ENCODE data around the gene ZNF768. TPM values are rescaled to one million over a fixed set of nuclear protein-coding genes. Genes with fewer than 3 reads are reported as not detected.

ZNF768 gene
- total and polyA plus RNA-seq, 2 of the 13 experiments (the other 11 are each of a cell fraction or from before 2014, with no cell fraction given): 26.7 to 34.4 TPM

DNA sequence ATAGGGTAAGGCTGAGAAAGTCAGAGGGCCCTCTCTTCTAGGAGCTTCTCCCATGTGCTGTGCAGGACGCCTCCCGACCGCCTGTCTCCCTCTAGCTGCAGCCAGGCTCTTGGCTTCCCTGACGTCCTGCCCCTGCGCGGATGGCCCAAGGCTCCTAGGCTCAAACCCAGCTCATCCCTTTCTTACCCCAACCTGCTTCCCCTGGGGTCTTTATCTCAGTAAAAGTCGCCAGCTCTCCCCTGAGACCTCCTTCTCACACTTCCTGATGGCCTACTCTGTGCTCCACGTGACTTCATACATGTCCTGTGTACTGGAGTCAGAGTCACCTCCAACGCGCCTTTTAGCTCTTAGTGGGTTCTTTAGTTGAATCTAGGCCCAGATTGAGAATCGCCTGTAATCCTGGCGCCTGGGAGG is 9.4 kb upstream of the ZNF768 start (continued):
- TF ChIP-seq, protein P1, sequence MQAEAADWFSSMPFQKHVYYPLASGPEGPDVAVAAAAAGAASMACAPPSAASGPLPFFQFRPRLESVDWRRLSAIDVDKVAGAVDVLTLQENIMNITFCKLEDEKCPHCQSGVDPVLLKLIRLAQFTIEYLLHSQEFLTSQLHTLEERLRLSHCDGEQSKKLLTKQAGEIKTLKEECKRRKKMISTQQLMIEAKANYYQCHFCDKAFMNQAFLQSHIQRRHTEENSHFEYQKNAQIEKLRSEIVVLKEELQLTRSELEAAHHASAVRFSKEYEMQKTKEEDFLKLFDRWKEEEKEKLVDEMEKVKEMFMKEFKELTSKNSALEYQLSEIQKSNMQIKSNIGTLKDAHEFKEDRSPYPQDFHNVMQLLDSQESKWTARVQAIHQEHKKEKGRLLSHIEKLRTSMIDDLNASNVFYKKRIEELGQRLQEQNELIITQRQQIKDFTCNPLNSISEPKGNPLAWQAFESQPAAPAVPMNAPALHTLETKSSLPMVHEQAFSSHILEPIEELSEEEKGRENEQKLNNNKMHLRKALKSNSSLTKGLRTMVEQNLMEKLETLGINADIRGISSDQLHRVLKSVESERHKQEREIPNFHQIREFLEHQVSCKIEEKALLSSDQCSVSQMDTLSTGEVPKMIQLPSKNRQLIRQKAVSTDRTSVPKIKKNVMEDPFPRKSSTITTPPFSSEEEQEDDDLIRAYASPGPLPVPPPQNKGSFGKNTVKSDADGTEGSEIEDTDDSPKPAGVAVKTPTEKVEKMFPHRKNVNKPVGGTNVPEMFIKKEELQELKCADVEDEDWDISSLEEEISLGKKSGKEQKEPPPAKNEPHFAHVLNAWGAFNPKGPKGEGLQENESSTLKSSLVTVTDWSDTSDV (CRISPR knock-in tag; IDR thresholded peaks at IDR 0.05): 0 out of 2 replicates have a peak, but pooled peaks have one; percentile 36
- TF ChIP-seq SAP130 (CRISPR knock-in tag; IDR thresholded peaks at IDR 0.05; ENCODE audit: low read depth): peak; percentile 81
- TF ChIP-seq, protein P2, sequence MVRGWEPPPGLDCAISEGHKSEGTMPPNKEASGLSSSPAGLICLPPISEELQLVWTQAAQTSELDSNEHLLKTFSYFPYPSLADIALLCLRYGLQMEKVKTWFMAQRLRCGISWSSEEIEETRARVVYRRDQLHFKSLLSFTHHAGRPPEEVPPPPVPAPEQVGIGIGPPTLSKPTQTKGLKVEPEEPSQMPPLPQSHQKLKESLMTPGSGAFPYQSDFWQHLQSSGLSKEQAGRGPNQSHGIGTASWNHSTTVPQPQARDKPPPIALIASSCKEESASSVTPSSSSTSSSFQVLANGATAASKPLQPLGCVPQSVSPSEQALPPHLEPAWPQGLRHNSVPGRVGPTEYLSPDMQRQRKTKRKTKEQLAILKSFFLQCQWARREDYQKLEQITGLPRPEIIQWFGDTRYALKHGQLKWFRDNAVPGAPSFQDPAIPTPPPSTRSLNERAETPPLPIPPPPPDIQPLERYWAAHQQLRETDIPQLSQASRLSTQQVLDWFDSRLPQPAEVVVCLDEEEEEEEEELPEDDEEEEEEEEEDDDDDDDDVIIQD (CRISPR knock-in tag; IDR thresholded peaks at IDR 0.05; ENCODE audit: low read depth): no peak
- no peak for TF ChIP-seq ZNF17 (CRISPR knock-in tag; IDR thresholded peaks at IDR 0.05)
- no peak for TF ChIP-seq SMARCE1 (IDR thresholded peaks at IDR 0.05; ENCODE audit: borderline replicate concordance)
- TF ChIP-seq DNMT3B (CRISPR knock-in tag; conservative IDR thresholded peaks at IDR 0.05): peak; percentile 77; the same call in 1 of the 2 replicates
- peak; percentile 39 for TF ChIP-seq POLR2G (IDR thresholded peaks at IDR 0.05; ENCODE audit: low read depth, low read length)
- TF ChIP-seq, protein P3, sequence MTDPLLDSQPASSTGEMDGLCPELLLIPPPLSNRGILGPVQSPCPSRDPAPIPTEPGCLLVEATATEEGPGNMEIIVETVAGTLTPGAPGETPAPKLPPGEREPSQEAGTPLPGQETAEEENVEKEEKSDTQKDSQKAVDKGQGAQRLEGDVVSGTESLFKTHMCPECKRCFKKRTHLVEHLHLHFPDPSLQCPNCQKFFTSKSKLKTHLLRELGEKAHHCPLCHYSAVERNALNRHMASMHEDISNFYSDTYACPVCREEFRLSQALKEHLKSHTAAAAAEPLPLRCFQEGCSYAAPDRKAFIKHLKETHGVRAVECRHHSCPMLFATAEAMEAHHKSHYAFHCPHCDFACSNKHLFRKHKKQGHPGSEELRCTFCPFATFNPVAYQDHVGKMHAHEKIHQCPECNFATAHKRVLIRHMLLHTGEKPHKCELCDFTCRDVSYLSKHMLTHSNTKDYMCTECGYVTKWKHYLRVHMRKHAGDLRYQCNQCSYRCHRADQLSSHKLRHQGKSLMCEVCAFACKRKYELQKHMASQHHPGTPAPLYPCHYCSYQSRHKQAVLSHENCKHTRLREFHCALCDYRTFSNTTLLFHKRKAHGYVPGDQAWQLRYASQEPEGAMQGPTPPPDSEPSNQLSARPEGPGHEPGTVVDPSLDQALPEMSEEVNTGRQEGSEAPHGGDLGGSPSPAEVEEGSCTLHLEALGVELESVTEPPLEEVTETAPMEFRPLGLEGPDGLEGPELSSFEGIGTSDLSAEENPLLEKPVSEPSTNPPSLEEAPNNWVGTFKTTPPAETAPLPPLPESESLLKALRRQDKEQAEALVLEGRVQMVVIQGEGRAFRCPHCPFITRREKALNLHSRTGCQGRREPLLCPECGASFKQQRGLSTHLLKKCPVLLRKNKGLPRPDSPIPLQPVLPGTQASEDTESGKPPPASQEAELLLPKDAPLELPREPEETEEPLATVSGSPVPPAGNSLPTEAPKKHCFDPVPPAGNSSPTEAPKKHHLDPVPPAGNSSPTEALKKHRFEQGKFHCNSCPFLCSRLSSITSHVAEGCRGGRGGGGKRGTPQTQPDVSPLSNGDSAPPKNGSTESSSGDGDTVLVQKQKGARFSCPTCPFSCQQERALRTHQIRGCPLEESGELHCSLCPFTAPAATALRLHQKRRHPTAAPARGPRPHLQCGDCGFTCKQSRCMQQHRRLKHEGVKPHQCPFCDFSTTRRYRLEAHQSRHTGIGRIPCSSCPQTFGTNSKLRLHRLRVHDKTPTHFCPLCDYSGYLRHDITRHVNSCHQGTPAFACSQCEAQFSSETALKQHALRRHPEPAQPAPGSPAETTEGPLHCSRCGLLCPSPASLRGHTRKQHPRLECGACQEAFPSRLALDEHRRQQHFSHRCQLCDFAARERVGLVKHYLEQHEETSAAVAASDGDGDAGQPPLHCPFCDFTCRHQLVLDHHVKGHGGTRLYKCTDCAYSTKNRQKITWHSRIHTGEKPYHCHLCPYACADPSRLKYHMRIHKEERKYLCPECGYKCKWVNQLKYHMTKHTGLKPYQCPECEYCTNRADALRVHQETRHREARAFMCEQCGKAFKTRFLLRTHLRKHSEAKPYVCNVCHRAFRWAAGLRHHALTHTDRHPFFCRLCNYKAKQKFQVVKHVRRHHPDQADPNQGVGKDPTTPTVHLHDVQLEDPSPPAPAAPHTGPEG (CRISPR knock-in tag; IDR thresholded peaks at IDR 0.05): peak; percentile 74
- TF ChIP-seq ZFY (CRISPR knock-in tag; IDR thresholded peaks at IDR 0.05): peak; percentile 73
- TF ChIP-seq, protein P4, sequence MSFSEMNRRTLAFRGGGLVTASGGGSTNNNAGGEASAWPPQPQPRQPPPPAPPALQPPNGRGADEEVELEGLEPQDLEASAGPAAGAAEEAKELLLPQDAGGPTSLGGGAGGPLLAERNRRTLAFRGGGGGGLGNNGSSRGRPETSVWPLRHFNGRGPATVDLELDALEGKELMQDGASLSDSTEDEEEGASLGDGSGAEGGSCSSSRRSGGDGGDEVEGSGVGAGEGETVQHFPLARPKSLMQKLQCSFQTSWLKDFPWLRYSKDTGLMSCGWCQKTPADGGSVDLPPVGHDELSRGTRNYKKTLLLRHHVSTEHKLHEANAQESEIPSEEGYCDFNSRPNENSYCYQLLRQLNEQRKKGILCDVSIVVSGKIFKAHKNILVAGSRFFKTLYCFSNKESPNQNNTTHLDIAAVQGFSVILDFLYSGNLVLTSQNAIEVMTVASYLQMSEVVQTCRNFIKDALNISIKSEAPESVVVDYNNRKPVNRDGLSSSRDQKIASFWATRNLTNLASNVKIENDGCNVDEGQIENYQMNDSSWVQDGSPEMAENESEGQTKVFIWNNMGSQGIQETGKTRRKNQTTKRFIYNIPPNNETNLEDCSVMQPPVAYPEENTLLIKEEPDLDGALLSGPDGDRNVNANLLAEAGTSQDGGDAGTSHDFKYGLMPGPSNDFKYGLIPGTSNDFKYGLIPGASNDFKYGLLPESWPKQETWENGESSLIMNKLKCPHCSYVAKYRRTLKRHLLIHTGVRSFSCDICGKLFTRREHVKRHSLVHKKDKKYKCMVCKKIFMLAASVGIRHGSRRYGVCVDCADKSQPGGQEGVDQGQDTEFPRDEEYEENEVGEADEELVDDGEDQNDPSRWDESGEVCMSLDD (CRISPR knock-in tag; IDR thresholded peaks at IDR 0.05; ENCODE audit: borderline replicate concordance): no peak
- TF ChIP-seq ZNF616 (CRISPR knock-in tag; IDR thresholded peaks at IDR 0.05; ENCODE audit: low read depth): 0 out of 2 replicates have a peak, but pooled peaks have one; percentile 47
- TF ChIP-seq RXRA (CRISPR knock-in tag; IDR thresholded peaks at IDR 0.05): peak; percentile 63; the same call in 1 of the 2 replicates
- TF ChIP-seq GATAD1 (CRISPR knock-in tag; IDR thresholded peaks at IDR 0.05): peak; percentile 46
- no peak for TF ChIP-seq ZNF570 (CRISPR knock-in tag; IDR thresholded peaks at IDR 0.05; ENCODE audit: borderline replicate concordance)
- TF ChIP-seq GPN1 (CRISPR knock-in tag; IDR thresholded peaks at IDR 0.05; ENCODE audit: borderline replicate concordance): no peak
- TF ChIP-seq SALL1 (CRISPR knock-in tag; IDR thresholded peaks at IDR 0.05): peak; percentile 84
- TF ChIP-seq ZNF501 (CRISPR knock-in tag; IDR thresholded peaks at IDR 0.05): no peak
- TF ChIP-seq PRPF4 (IDR thresholded peaks at IDR 0.05; ENCODE audit: low read depth, low read length, poor library complexity, severe bottlenecking): no peak
- no peak for TF ChIP-seq ZNF143 (CRISPR knock-in tag; IDR thresholded peaks at IDR 0.05)

All from HepG2 (cell line).